HG02610 (cell line): ENCODE measurements around the gene TBL1X.
"Not testable (repeated sequence)": the region's sequence is repeated elsewhere in the genome, so short reads cannot be mapped to it uniquely, and the experiment has no call there.

Source experiments
- ATAC-seq: cut with Tn5 transposase; IDR thresholded peaks from one replicate; pipeline ENCODE4 v1.9.1; 2021; ENCODE audit warnings: mild to moderate bottlenecking, moderate library complexity; ENCODE audit not compliant: unreplicated experiment

Gene TBL1X

DNA sequence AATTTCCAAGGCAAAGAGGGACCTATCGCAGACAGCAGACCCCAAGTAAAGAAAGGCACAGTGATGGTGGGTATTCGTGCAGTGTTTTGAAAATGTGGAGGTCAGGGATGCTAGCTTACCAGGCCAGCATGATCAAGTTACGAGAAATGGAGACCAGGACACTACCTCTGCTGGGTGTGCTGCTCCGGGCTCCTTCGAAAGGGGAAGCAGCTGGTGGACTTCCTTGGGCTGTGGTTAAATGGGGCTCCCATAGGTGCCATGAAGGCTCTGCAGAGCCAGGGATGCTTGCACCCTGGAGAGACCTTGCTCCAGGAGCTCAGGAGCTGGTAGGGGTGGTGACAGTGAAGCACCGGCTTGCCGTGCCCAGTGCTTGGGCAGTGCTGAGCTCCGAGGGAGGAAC is 68.8 kb downstream of the TBL1X start:
- ATAC-seq = no peak

DNA sequence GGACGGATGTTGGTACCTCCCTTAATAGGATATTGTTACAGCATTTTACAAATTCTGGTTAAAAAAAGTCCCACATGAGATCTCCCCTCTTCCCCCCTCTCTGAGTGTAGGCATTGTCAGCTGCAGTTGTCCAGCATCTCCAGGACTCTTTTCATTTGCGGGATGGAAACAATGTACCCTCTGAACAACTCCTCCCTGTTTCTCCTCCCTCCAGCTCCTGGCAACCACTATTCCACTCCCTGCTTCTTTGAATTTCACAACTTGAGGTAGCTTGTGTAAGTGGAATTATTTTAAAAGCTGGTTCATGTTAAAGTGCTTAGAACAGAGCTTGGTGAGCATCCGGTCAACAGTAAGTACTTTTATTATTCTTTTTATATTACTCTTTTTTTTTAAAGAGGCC is 69.8 kb downstream of the TBL1X start:
- ATAC-seq = no peak

DNA sequence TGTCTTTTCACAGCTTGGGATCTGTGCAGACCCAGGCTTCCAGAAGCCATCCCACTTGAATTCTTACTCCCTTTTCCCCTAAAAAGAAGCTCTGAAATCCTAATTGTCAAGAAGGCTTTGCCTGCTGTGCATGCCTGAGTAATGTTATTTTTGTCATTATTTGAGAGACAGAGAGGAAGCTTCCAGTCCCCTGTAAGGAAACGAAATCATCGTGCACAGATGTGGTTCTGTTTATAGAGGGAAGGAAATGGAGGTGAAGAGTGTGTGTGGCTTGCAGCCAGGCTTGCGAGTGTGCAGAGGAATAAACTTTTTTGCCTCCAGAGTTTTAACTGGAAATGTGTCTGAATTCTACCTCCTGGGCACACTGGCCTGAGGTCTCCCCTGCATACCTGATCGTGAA is 70.2 kb downstream of the TBL1X start:
- ATAC-seq = no peak

DNA sequence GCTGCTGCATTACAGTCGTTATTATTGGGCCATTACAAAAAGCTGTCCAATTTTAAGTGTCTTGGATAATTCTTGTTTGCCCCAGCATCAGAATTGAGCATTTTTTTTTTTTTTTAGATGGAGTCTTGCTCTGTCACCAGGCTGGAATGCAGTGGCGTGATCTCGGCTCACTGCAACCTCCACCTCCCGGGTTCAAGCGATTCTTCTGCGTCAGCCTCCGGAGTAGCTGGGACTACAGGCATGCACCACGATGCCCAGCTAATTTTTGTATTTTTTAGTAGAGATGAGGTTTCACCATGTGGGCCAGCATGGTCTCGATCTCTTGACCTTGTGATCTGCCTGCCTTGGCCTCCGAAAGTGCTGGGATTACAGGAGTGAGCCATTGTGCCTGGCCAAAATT is 71.3 kb downstream of the TBL1X start:
- ATAC-seq = not testable (repeated sequence)

DNA sequence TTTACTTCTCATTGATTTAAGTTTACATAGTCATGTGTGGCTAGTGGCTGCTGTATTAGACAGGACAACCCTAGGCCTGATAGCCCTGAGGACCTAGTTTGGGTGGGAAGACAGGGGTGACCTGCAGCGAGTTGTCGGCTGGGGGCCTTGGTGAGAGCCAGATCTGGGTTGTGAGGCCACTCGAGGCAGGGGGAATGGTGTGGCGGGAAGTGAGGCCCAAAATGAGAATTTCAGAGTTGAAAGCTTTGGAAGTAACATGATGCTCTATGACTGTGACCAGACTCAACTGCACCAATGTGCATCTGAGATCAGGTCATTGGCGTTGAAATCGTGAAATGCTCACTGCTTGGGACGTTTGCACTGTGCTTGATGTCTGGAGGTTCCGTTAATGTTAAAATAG is 72.9 kb downstream of the TBL1X start:
- ATAC-seq = no peak

DNA sequence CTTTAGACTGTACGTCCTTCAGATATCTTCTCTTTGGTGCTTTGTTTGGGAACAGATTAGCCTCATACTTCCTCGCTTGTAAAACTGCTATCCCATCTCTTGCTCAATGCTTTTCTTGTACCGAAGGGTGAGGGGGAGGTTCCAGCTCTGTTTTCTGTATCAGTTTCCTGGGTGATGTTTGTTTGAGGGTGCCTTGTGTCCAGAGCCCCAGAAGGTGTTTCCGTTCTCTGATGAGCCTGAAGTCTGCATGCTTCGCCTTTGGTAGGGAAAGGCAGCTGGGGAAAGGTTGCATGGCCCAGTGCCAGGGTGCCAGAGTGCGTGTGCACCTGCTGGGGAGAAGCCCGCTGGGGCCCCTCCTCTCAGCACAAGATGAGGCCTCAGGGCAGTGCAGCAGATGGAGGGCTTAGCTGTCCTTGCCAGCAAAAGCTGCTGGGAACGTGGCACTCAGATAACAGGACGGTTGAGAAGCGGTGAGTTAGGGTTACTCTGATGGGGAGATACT is 73.7 kb downstream of the TBL1X start:
- ATAC-seq = no peak

DNA sequence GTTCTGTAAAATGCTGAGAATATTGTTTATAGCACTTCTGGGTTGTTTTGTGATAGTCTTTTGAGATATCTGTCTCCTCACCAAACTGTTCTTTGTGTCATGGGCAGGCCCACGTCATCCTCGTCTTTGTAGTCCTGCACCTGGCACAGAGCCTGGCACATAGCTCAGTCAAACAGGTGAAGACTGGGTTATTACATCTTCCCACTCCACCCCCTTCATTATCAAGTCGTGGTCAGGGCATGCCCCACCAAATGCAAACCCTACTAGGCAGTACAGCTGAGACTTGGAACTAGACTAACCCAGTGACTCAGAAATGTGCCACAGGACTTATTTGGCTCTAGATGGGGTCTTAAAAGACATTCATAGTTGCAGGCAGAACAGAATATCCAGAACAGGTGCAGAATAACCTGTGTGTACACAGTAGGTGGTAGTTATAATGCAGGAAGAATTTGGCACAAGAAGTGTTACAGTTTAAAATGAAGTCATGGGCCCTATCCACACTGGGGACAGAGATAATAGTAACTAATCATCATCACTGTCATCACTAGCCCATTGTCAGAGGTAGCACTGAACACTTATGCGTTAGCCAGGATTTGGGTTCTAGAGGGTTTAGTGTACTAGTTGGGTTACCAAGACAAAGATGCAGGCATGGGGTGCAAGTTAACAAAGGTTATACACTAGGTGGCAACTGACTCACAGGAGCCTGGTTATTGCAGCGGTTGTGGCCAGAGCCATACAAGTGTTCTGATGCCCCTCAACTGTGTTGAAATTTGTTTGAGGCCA is 74.9 kb downstream of the TBL1X start:
- ATAC-seq = no peak

DNA sequence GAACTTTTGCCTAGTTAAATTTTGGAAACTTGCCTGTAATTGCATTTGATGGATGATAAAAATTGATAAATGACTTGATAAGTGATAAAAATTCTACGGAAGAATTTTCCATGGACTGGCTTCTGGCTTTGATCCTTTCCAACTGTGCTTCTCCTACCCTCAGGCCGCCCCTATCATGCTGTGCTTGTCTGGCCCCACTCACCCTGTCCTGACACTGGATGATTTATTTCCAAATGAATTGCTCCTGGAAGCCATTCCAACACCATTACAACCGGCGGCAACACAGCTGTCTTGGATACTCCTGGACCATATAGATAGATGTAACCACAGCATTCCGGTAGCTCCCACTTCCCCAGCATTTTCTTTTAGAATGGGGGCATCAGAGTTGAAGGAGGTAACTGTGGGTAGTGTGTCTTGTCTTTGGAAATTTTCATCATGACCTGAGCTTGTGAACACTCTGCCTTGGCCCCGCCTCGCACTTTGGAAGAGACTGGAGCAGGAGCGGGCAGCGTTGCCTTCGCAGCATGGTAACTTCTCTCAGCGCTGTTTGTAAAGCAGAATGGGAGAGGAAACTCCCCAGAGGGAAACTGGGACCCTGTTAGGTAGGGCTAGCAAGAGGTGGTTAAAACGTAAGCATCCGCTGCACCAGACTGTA is 77.4 kb downstream of the TBL1X start:
- ATAC-seq = no peak

DNA sequence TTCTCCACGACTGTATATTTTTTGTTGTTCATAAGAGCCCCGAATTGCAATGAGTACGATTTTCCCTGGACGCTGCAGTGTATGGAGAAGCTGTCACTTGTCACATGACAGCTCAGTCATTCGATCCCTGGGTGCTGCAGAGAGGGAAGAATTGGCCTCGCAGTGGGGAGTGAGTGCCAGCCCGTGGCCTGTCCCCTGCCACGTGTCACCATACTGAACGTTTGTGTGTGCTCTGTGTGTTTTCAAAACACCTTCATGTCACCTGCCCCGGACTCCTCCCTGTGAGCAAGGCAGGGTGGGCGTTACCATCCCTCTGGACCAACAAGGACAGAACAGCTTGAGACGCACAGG is 77.9 kb downstream of the TBL1X start:
- no peak for ATAC-seq

DNA sequence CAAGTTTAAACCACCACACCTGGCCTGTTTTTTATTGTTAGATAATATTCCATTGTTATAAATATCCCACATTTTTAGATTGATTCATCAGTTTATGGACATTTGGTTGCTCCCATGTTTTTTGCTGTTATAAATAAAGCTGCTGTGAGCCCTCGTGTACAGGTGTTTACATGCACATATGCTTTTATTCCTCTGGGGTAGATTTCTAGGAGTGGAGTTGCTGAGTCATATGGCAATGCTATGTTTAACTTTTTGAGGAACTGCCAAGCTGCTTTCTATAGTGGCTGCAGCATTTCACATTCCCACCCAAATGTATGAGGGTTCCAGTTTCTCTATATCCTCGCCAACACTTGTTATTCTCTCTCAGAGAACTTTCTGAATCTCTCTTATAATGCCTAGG is 90.5 kb downstream of the TBL1X start:
- ATAC-seq = no peak

DNA sequence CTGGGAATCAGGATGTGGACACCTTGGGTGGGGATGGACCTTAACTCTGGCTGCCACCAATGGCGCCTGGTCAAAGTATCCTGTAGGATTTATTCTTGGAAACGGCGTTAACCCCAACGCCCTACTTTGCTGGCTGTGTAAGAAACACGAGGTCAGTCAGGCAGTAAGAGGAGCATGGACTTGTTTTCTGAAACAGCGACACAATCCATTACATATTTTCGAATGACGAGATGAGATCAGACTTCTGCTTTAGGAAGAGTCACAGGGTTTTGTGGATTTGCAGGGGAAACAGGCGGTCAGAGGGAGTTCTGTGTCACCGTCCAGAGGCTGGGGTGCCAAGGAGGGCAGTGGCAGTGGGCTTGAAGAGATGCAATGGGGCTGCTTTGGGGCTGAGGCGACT is 92.2 kb downstream of the TBL1X start:
- no peak for ATAC-seq

DNA sequence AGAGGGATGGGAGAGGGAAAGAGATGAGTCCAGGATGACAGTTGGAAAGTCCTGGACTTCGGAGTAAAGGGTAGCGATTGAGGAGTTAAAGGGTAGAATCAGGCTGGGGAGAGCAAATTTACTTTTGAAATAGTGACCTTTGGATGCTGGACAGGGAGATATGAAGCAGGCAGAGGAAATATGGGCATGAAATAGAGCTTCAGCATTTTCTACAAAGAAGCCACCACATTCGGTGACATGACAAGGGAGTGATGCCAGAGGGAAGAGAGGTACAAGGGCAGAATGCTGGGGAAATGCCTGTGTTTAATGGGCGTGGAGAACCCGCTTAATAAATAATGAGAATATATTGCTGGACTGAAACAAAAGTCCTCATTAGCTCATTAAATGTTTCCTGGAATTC is 92.7 kb downstream of the TBL1X start:
- no peak for ATAC-seq

DNA sequence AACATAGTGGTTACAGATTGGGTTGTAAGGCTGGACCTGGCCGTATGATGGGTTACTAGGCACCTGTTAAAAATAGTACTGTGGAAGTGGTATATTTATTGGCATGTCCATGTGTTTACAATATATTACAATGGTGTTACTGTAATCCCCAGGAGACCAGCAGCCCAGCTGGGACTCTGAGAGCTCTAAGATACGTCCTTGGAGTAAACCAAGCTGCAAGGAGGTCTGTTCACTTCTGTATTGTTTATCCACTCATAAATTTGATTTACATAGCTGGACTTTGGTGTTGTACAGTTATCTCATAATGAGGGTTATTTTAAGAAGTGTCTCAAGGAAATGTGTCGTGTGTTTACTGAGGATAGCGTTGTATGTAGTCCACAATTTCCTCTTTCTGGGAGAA is 93.8 kb downstream of the TBL1X start:
- ATAC-seq = no peak

DNA sequence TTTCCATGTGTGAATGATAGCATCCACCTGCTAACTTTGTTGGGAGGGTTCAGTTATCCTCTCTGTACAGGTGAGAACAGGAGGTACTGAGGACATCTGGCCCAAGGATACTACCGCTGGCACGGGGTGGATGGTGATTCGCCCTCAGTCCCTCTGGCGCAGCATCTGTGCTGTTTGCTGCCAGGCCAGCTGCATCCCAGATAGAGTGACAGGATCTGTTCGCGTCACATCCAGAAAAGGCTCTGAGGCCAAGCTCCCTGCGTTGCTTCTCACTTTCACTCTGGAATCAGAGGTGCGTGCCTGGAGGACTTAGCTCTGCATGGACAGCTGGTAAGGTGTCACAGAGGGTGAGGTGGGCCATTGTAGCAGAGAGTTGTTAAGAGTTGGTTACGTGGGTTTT is 95.4 kb downstream of the TBL1X start:
- no peak for ATAC-seq

DNA sequence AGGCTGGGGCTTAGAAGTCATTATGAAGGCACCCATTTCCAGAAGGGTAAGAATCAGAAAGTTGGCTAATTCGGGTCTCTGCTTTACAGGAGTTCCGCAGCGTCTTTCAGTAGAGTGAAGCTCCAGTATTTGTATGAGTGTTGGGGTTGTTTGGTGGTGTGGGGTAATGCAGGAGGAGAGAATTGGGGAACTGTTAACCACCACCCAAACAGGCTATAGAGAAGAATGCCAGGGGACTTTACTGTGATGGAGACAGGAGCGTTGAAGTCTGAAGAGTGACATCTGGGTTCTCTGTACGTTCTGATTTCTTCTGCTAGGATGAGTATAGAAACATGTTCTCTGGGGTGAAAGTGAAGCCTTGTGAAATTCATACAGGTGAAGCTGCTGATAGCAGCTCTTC is 96.3 kb downstream of the TBL1X start:
- ATAC-seq = no peak

DNA sequence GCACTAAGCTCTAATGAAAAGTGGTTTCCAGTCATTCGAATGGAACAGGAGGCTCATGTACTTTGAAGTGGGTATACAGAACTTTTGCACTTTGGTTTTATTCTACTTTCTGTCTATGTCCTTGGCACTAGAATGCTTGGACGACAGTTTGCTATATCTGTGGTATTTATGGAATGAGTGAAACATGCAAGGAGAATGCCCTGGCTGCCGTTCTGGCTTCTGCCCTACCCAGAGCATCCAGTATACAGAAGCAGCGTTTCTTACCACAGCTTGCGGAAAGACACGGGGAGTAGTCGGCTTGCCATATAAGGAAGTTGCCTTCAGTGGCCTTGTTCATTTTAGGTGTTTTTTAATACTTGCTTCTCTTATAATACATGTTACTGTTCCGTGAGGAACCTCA is 98.0 kb downstream of the TBL1X start:
- ATAC-seq = no peak

DNA sequence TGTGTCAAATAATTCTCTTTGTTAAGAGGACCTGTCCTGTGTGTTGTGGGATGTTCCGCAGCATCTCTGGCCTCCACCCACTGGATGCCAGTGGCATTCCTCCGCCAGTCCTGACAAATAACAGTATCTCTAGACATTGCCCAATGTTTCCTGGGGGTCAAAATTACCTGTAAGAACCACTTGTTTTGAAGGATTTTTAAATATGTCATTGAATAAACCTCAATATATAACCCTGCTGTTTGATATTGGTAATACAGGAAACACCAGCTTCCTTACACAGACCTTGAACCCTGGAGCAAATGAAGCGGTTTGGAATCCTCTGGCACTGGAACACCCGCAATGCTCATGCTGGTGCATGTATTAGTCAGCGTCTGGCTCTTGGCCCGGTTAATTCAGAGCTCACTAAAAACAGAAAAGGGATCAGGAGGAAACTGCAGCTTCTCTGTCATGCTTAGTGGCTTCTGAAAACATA is 101.3 kb downstream of the TBL1X start:
- ATAC-seq = peak; percentile 38

DNA sequence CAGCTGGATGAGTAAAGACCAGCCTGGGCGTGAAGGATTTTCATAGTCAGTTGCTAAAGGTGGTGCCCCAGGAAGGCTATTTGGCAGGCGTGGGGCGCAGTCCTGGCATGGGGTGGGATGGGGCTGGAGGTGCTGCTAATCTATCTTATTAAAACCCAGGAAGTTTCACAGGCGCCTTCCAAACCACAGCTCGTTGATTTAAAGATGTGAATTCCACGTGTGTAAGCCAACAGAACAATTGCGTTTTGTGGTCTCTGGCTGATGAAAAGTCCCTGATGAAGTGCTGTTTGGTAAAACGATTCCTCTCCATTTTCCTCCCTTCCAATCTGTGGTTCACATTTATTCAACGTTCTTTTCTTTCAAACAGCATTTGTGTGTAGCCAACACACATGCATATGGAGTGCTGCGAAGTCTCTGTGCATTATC is 105.0 kb downstream of the TBL1X start:
- ATAC-seq = no peak

DNA sequence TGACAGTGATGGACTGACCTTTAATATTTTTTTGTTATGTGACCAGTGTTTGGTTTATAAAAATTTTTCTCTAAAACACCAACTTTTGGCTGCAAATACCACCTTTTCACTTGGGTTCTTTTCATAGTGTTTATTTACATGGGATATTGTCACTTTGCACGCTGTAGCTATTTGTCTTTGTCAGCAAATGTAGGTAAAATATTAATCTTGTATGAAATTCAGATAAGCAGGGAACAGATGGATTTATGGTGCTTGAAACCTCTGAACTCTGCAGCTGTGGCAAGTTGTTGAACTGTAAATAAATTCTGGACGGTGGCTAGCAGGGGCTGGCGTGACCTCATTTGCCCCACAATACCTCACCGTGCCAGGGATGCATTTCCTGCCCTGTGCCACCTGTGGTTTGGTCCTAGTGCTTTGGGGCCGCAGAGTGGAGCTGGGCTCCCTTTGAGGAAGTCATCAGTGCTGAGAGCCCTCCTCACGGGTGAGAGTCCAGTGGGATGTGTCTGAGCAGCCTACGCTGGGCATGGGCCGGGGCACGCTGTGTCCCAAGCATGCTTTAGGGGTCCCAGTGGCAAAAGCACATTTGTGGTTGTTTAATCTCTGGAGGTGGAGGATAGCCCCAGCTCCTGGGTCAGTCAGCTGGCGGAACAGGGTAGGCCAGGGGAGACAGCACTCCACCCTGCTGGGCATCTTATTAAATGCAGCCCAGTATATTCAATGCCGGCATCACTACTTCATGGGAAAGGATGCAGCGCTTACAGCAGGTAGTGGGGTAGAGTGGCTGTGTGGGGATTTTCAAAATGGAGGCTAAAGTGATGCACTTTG is 108.6 kb downstream of the TBL1X start:
- peak; percentile 32 for ATAC-seq

DNA sequence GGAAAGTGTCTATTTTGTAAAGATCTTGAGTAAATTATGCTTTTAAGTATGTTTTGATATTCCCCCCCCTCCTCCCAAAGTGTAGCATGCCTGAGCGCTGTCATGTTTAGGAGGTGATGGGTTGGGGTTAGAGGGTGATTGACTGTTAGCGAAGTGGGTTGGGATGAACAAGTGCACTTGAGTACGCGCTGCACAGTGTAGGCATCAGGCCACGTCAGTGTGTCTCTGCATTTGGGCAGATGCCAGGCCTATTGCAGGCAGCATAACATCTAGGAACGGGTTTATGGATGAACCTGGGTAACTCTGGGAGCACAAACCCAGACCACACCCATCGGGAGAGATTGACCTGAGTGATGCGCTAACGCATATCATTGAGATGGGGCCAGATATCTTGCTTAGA is 111.2 kb downstream of the TBL1X start:
- ATAC-seq = no peak

DNA sequence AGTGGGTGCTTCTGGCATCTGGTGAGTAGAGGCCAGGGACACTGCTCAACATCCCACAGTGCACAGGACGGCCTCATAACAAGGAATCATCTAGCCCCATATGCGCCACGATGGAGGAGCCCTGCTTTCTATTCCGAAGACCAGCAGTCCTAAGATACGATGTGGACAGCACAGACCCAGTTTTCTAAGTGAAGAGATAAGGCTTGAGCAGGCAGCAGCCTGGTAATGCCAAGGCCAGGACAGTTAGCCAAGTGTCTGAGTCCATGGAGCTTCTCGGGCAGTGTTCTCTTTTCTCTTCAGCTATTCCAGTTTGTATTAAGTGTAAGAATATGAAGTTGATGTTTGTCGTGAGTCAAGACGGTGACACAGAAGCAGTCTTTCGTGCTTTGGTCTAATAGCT is 112.7 kb downstream of the TBL1X start:
- ATAC-seq = no peak
